IMR-90 (cell line): ENCODE data around the gene BBS1. TPM values are rescaled to one million over a fixed set of nuclear protein-coding genes. Genes with fewer than 3 reads are reported as not detected.

Experiments used
- ATAC-seq: fragments of 200-7000 bp; cut with Tn5 transposase; 2 replicates; pipeline ENCODE4 v1.9.1; 2020; ENCODE audit warnings: low read depth, mild to moderate bottlenecking, moderate library complexity
- BruUV-seq: library from RNA; stranded (reverse); fragments of 400-500 nt; replicated peaks from 2 replicates; lab custom pipeline; 2021; lab: Mats Ljungman, UMichigan
- CTCF ChIA-PET: fragments of 300-600 bp; formaldehyde crosslinking; extraction: SDS; loops from one replicate; lab custom pipeline; 2021; ENCODE audit warnings: antibody characterized with exemption; lab: Yijun Ruan, JAX
- POLR2A ChIA-PET: fragments of 300-600 bp; sonication (Branson Sonifier 250); formaldehyde crosslinking; loops from one replicate; lab custom pipeline; 2022; ENCODE audit warnings: antibody characterized with exemption; ENCODE audit not compliant: unreplicated experiment; lab: Charles Lee
- DNase-seq: peaks from one replicate; pipeline ENCODE4 v3.0.0; 2013
- H2AFZ ChIP-seq: replicated peaks from 2 replicates; pipeline ENCODE3; 2013; ENCODE audit warnings: low read length, mild to moderate bottlenecking; ENCODE audit not compliant: poor library complexity
- H2AK5ac ChIP-seq: 2 replicates; pipeline ENCODE4 v1.6.1; 2013; ENCODE audit warnings: low read depth, low read length, inconsistent platforms
- H2AK9ac ChIP-seq: replicated peaks from 2 replicates; pipeline ENCODE3; 2013; ENCODE audit warnings: mild to moderate bottlenecking, low read depth, low read length, moderate library complexity; ENCODE audit not compliant: poor library complexity
- H2BK120ac ChIP-seq: 2 replicates; pipeline ENCODE4 v1.6.1; 2013; ENCODE audit warnings: low read depth, low read length, inconsistent platforms
- H2BK15ac ChIP-seq: 3 replicates; pipeline ENCODE4 v1.6.1; 2013; ENCODE audit warnings: low read depth, low read length, inconsistent platforms
- H2BK20ac ChIP-seq: 2 replicates; pipeline ENCODE4 v1.6.1; 2013; ENCODE audit warnings: low read depth, mild to moderate bottlenecking, inconsistent platforms, low read length, moderate library complexity
- H2BK5ac ChIP-seq: 2 replicates; pipeline ENCODE4 v1.6.1; 2013; ENCODE audit warnings: mild to moderate bottlenecking, low read depth, low read length, inconsistent platforms; ENCODE audit not compliant: poor library complexity, severe bottlenecking
- H3K14ac ChIP-seq: replicated peaks from 2 replicates; pipeline ENCODE4 v1.6.1; 2013; ENCODE audit warnings: low read depth, low read length, inconsistent platforms
- H3K18ac ChIP-seq: 2 replicates; pipeline ENCODE4 v1.6.1; 2013; ENCODE audit warnings: low read depth, low read length, control low read depth
- H3K23ac ChIP-seq: 2 replicates; pipeline ENCODE4 v1.6.1; 2013; ENCODE audit warnings: low read depth, low read length, inconsistent platforms
- H3K27ac ChIP-seq: 2 replicates; pipeline ENCODE4 v1.5.1; 2013; ENCODE audit warnings: mild to moderate bottlenecking, control low read depth, low read length; ENCODE audit not compliant: insufficient read depth
- H3K27me3 ChIP-seq: 2 replicates; pipeline ENCODE4 v1.6.1; 2013; ENCODE audit warnings: low read length; ENCODE audit not compliant: control insufficient read depth, insufficient read depth
- H3K36me3 ChIP-seq: 2 replicates; pipeline ENCODE4 v1.6.1; 2013; ENCODE audit warnings: low read length, mixed read lengths; ENCODE audit not compliant: control insufficient read depth, insufficient read depth
- H3K4ac ChIP-seq: 2 replicates; pipeline ENCODE4 v1.6.1; 2013; ENCODE audit warnings: low read depth, low read length, inconsistent platforms
- H3K4me1 ChIP-seq: 2 replicates; pipeline ENCODE4 v1.6.1; 2013; ENCODE audit warnings: low read length, mixed read lengths; ENCODE audit not compliant: control insufficient read depth, insufficient read depth
- H3K4me2 ChIP-seq: 2 replicates; pipeline ENCODE4 v1.6.1; 2013; ENCODE audit warnings: low read depth, mild to moderate bottlenecking, control low read depth, low read length, moderate library complexity
- H3K4me3 ChIP-seq: 2 replicates; pipeline ENCODE4 v1.5.1; 2013; ENCODE audit warnings: low read depth, mild to moderate bottlenecking, control low read depth, low read length, moderate library complexity; ENCODE audit not compliant: insufficient read depth
- H3K56ac ChIP-seq: 2 replicates; pipeline ENCODE4 v1.6.1; 2013; ENCODE audit warnings: low read length, inconsistent platforms; ENCODE audit not compliant: insufficient read depth; ENCODE audit errors: extremely low read depth
- H3K79me1 ChIP-seq, 2 experiments: 2 replicates each; pipeline ENCODE4 v1.6.1; 2013; ENCODE audit warnings: low read length in 2 of 2, inconsistent platforms in 1 of 2, low read depth in 1 of 2
- H3K9ac ChIP-seq: 2 replicates; pipeline ENCODE4 v1.6.1; 2013; ENCODE audit warnings: low read depth, low read length, control low read depth
- H3K9me1 ChIP-seq: 2 replicates; pipeline ENCODE4 v1.6.1; 2013; ENCODE audit warnings: low read length, inconsistent platforms; ENCODE audit not compliant: insufficient read depth
- H3K9me3 ChIP-seq: 2 replicates; pipeline ENCODE4 v1.6.1; 2013; ENCODE audit warnings: low read length; ENCODE audit not compliant: control insufficient read depth, insufficient read depth
- H4K20me1 ChIP-seq: 2 replicates; pipeline ENCODE4 v1.6.1; 2013; ENCODE audit warnings: low read length, inconsistent platforms; ENCODE audit not compliant: insufficient read depth
- H4K5ac ChIP-seq: 2 replicates; pipeline ENCODE4 v1.6.1; 2013; ENCODE audit warnings: mild to moderate bottlenecking, low read depth, low read length, control low read depth
- H4K8ac ChIP-seq, 2 experiments: 2 replicates each; pipeline ENCODE4 v1.6.1; 2013; ENCODE audit warnings: low read depth in 2 of 2, low read length in 2 of 2, control low read depth in 1 of 2, inconsistent platforms in 1 of 2
- H4K91ac ChIP-seq: 2 replicates; pipeline ENCODE4 v1.6.1; 2013; ENCODE audit warnings: low read depth, low read length, inconsistent platforms; ENCODE audit not compliant: insufficient read depth
- CHD1 ChIP-seq: IDR thresholded peaks from 2 replicates; pipeline ENCODE4 v1.6.1; 2012; ENCODE audit warnings: low read depth, low read length, improper control_type of control experiment
- MAFK ChIP-seq: IDR thresholded peaks from 2 replicates; pipeline ENCODE4 v1.6.1; 2012; ENCODE audit warnings: low read depth, low read length, improper control_type of control experiment
- MAZ ChIP-seq: IDR thresholded peaks from 2 replicates; pipeline ENCODE4 v1.6.1; 2012; ENCODE audit warnings: low read depth, mild to moderate bottlenecking, low read length, improper control_type of control experiment, moderate library complexity, borderline replicate concordance
- NFE2L2 ChIP-seq: fragments of 150-350 bp; IDR thresholded peaks from 2 replicates; pipeline ENCODE4 v1.6.1; 2016; ENCODE audit warnings: low read depth, mild to moderate bottlenecking, low read length
- RFX5 ChIP-seq: IDR thresholded peaks from 2 replicates; pipeline ENCODE4 v1.8.0; 2012; ENCODE audit warnings: low read depth, mild to moderate bottlenecking, low read length, moderate library complexity
- whole genome bisulfite sequencing, 2 experiments: methylation state at CpG; one replicate each; pipeline versions ENCODE4 v1.1.5 to v1.1.7; 2013; ENCODE audit warnings: missing lambda C conversion rate in 2 of 2; ENCODE audit not compliant: insufficient read length in 1 of 2; ENCODE audit errors: extremely low coverage in 2 of 2; 5-methylcytosine and 5-hydroxymethylcytosine counted together
- dilution Hi-C: fragments of 300-500 bp; cut with HindIII; formaldehyde crosslinking; loops from one replicate; pipeline ENCODE4 v1.14.3; 2018; ENCODE audit warnings: low sequenced_read_pairs; ENCODE audit not compliant: unreplicated experiment
- in situ Hi-C: fragments of 300-500 bp; cut with MboI; formaldehyde crosslinking; loops from 3 replicates; pipeline ENCODE4 v1.14.3; 2019; ENCODE audit warnings: low sequenced_read_pairs, inconsistent platforms, mixed read lengths
- intact Hi-C: fragments of 100-400 bp; cut with micrococcal nuclease; formaldehyde crosslinking; loops from 2 replicates; pipeline ENCODE4 v1.10.0; 2022
- polyA plus RNA-seq, 3 experiments: library from polyadenylated mRNA; depleted of rRNA; stranded (reverse); fragments of >200 nt; gene quantifications; 2 replicates each; pipeline ENCODE4 v1.2.3, GENCODE V29; 2012; ENCODE audit warnings: low replicate concordance in 1 of 3
- total RNA-seq: library from RNA; depleted of rRNA; stranded (reverse); fragments of >200 nt; gene quantifications from 2 replicates; pipeline ENCODE4 v1.2.3, GENCODE V29; 2012
- TF ChIP-seq, protein P1 (sequence below): fragments of 150-350 bp; IDR thresholded peaks from 2 replicates; pipeline ENCODE4 v1.6.1; 2016; ENCODE audit warnings: low read depth, mild to moderate bottlenecking, low read length, moderate library complexity, borderline replicate concordance
- TF ChIP-seq, protein P2 (sequence below): fragments of 150-350 bp; IDR thresholded peaks from 2 replicates; pipeline ENCODE4 v1.6.1; 2017; ENCODE audit warnings: mild to moderate bottlenecking, antibody characterized with exemption, low read length, low read depth

Gene BBS1
- total and polyA plus RNA-seq, 2 of the 4 experiments (the other 2 are of a cell fraction) = 16.5 to 20.6 TPM

DNA sequence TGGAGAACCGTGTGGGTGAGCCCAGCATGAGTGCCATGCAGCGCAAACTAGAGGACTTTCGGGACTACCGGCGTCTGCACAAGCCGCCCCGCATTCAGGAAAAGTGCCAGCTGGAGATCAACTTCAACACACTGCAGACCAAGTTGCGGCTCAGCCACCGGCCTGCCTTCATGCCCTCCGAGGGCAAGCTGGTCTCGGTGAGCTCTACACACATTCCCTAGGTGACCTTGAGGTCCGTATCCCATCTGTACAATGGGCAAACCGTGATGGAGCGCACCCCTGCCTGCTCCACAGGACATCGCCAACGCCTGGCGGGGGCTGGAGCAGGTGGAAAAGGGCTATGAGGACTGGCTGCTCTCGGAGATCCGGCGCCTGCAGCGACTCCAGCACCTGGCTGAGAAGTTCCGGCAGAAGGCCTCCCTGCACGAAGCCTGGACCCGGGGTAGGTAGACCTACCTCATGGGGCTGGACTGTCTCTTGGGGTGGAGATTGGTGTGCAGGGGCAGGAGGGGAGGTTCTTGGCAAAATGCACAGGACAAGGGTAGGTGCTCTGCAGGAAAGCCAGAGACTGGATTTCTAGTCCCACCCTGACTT is 47.4 kb downstream of the BBS1 start:
- no TSS peak for BruUV-seq
- 86% methylated on average over 12 of the region's 24 CpGs; no CpG with 5 or more reads in 1 of the 2 experiments for WGBS, 2 experiments
- H4K91ac ChIP-seq = no peak overlapping the region
- no peak for DNase-seq
- no peaks in the 10 kb centered on the region for H3K36me3 ChIP-seq
- no peak overlapping the region for H2BK15ac ChIP-seq
- no peaks in the 10 kb centered on the region for H3K9me3 ChIP-seq
- no peak overlapping the region for H2BK5ac ChIP-seq
- H3K56ac ChIP-seq = no peak overlapping the region
- CTCF ChIA-PET = no interaction called here
- POLR2A ChIA-PET = no interaction called here
- no peak overlapping the region for H3K14ac ChIP-seq
- no peak overlapping the region for H3K18ac ChIP-seq
- H3K9me1 ChIP-seq = no peaks in the 10 kb centered on the region
- H3K27ac ChIP-seq = no peak overlapping the region
- no peak overlapping the region for H2BK20ac ChIP-seq
- H3K27me3 ChIP-seq = peaks cover 31% of the 10 kb centered on the region
- no peak overlapping the region for H2AK5ac ChIP-seq
- TF ChIP-seq CHD1 (no peak), MAZ (no peak), MAFK (no peak), RFX5 (no peak), NFE2L2 (no peak)
- TF ChIP-seq, protein P1, sequence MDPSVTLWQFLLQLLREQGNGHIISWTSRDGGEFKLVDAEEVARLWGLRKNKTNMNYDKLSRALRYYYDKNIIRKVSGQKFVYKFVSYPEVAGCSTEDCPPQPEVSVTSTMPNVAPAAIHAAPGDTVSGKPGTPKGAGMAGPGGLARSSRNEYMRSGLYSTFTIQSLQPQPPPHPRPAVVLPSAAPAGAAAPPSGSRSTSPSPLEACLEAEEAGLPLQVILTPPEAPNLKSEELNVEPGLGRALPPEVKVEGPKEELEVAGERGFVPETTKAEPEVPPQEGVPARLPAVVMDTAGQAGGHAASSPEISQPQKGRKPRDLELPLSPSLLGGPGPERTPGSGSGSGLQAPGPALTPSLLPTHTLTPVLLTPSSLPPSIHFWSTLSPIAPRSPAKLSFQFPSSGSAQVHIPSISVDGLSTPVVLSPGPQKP = no peak
- TF ChIP-seq, protein P2, sequence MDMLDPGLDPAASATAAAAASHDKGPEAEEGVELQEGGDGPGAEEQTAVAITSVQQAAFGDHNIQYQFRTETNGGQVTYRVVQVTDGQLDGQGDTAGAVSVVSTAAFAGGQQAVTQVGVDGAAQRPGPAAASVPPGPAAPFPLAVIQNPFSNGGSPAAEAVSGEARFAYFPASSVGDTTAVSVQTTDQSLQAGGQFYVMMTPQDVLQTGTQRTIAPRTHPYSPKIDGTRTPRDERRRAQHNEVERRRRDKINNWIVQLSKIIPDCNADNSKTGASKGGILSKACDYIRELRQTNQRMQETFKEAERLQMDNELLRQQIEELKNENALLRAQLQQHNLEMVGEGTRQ = no peak
- no peak overlapping the region for H3K4me3 ChIP-seq
- dilution Hi-C loops (no loop called here), intact Hi-C loops (no loop called here), in situ Hi-C loops (no loop called here)
- no peak overlapping the region for H2BK120ac ChIP-seq
- H4K8ac ChIP-seq = no peak overlapping the region
- H4K5ac ChIP-seq = no peak overlapping the region
- no peaks in the 10 kb centered on the region for H4K20me1 ChIP-seq
- peaks cover 2% of the 10 kb centered on the region; the same call in 1 of the 2 replicates for H3K4me1 ChIP-seq
- no peak overlapping the region for H3K9ac ChIP-seq
- no peak for ATAC-seq
- H3K4ac ChIP-seq = no peak overlapping the region
- no peak overlapping the region for H3K23ac ChIP-seq
- H3K4me2 ChIP-seq = no peak overlapping the region
- peak overlapping the region; percentile 50 for H2AK9ac ChIP-seq
- peak overlapping the region; percentile 8 for H2AFZ ChIP-seq
- no peaks in the 10 kb centered on the region for H3K79me1 ChIP-seq
